A549 (cell line): Measurements from ENCODE around the gene AXL. TPM values are rescaled to one million over a fixed set of nuclear protein-coding genes. Genes with fewer than 3 reads are reported as not detected.

Experiments used
- ATAC-seq, 2 experiments: fragments of 200-7000 bp in 1 of 2; fragments of >200 bp in 1 of 2; cut with Nextera tagmentation in 1 of 2; cut with Tn5 transposase in 1 of 2; 3 replicates each; pipeline versions ENCODE4 v1.8.0 to v1.9.1; 2018 to 2020; ENCODE audit warnings: mild to moderate bottlenecking in 1 of 2, moderate library complexity in 1 of 2
- CTCF ChIA-PET: fragments of 300-600 bp; sonication (Branson Sonifier 250); formaldehyde crosslinking; extraction: SDS; loops from one replicate; lab custom pipeline; 2021; ENCODE audit warnings: antibody characterized with exemption, inconsistent platforms; lab: Yijun Ruan, JAX
- POLR2A ChIA-PET: fragments of 350-600 bp; formaldehyde crosslinking; extraction: SDS; loops from one replicate; lab custom pipeline; 2021; ENCODE audit warnings: antibody characterized with exemption, inconsistent platforms; lab: Yijun Ruan, JAX
- DNase-seq, 2 experiments: peaks; one replicate each; pipeline versions ENCODE4 v3.0.0 to v3.0.0-alpha.2; 2011 to 2016; ENCODE audit warnings: low read depth in 1 of 2, low spot score in 1 of 2
- FAIRE-seq: peaks from 2 replicates; lab custom pipeline; 2011; peaks lifted over from hg19 to GRCh38; lab: Jason Lieb, UNC
- H3K27ac ChIP-seq, 2 experiments: fragments of >200 bp; sonication (Bioruptor Twin); formaldehyde crosslinking; 3 replicates each; pipeline ENCODE4 v1.5.1; 2016 to 2017
- H3K4me1 ChIP-seq: fragments of >200 bp; sonication (Bioruptor Twin); formaldehyde crosslinking; 3 replicates; pipeline ENCODE4 v1.6.1; 2016
- H3K4me2 ChIP-seq: fragments of >200 bp; sonication (Bioruptor Twin); formaldehyde crosslinking; 3 replicates; pipeline ENCODE4 v1.6.1; 2016
- H3K4me3 ChIP-seq: fragments of >200 bp; sonication (Bioruptor Twin); formaldehyde crosslinking; 3 replicates; pipeline ENCODE4 v1.5.1; 2016
- H3K9me3 ChIP-seq: fragments of >200 bp; sonication (Bioruptor Twin); formaldehyde crosslinking; 3 replicates; pipeline ENCODE4 v1.6.1; 2016
- CBX2 ChIP-seq: fragments of 200-600 bp; sonication (generic); IDR thresholded peaks from 2 replicates; pipeline ENCODE4 v1.6.1; 2016; ENCODE audit warnings: low read depth, mild to moderate bottlenecking, borderline replicate concordance
- CHD4 ChIP-seq: fragments of 200-600 bp; sonication (generic); IDR thresholded peaks from 2 replicates; pipeline ENCODE4 v1.6.1; 2016; ENCODE audit warnings: antibody characterized with exemption, mild to moderate bottlenecking, borderline replicate concordance
- EHF ChIP-seq: fragments of 250-450 bp; sonication (Bioruptor Pico); IDR thresholded peaks from 2 replicates; pipeline ENCODE4 v1.5.0; 2020; ENCODE audit warnings: mild to moderate bottlenecking
- ELK1 ChIP-seq: fragments of 150-350 bp; IDR thresholded peaks from 2 replicates; pipeline ENCODE4 v1.6.1; 2014; ENCODE audit warnings: low read depth, mild to moderate bottlenecking, low read length
- FOSB ChIP-seq: fragments of 250-450 bp; sonication (Bioruptor Pico); IDR thresholded peaks from 2 replicates; pipeline ENCODE4 v1.5.0; 2020; ENCODE audit warnings: mild to moderate bottlenecking, moderate library complexity
- FOSL2 ChIP-seq, 2 experiments: fragments of 450-650 bp in 1 of 2; fragments of >200 bp in 1 of 2; sonication (Bioruptor Twin) in 1 of 2; formaldehyde crosslinking; IDR thresholded peaks; 2 replicates each; pipeline versions ENCODE4 v1.5.0 to v1.6.1; 2016 to 2020; ENCODE audit warnings: mild to moderate bottlenecking in 1 of 2, moderate library complexity in 1 of 2
- HMGXB4 ChIP-seq: fragments of 250-450 bp; sonication (Bioruptor Pico); IDR thresholded peaks from 2 replicates; pipeline ENCODE4 v1.5.0; 2021; ENCODE audit warnings: mild to moderate bottlenecking, moderate library complexity, borderline replicate concordance
- HOXB13 ChIP-seq: fragments of 250-450 bp; sonication (Bioruptor Pico); IDR thresholded peaks from 2 replicates; pipeline ENCODE4 v1.5.0; 2020; ENCODE audit warnings: low read depth, mild to moderate bottlenecking, moderate library complexity
- JUN ChIP-seq, 2 experiments: fragments of >200 bp; sonication (Bioruptor Twin); formaldehyde crosslinking; IDR thresholded peaks; 2 replicates in 1 of 2; 3 replicates in 1 of 2; pipeline ENCODE4 v1.6.1; 2016 to 2017
- MAFK ChIP-seq: fragments of 450-650 bp; IDR thresholded peaks from 2 replicates; pipeline ENCODE4 v1.6.1; 2014; ENCODE audit not compliant: partially characterized antibody
- NFE2L2 ChIP-seq: fragments of 150-350 bp; conservative IDR thresholded peaks from 2 replicates; pipeline ENCODE4 v1.6.1; 2014; ENCODE audit warnings: low read length
- PBX3 ChIP-seq: IDR thresholded peaks from 2 replicates; pipeline ENCODE4 v1.6.1; 2012
- POLR2AphosphoS2 ChIP-seq: conservative IDR thresholded peaks from 2 replicates; pipeline ENCODE4 v1.6.1; 2012; ENCODE audit warnings: low read length, improper control_type of control experiment, inconsistent platforms
- RCOR1 ChIP-seq: fragments of 150-350 bp; IDR thresholded peaks from 2 replicates; pipeline ENCODE4 v1.6.1; 2014; ENCODE audit warnings: antibody characterized with exemption, low read length, low read depth
- RNF2 ChIP-seq: fragments of 200-600 bp; sonication (generic); IDR thresholded peaks from 2 replicates; pipeline ENCODE4 v1.6.1; 2016; ENCODE audit warnings: low read depth, mild to moderate bottlenecking, antibody characterized with exemption, moderate library complexity, borderline replicate concordance
- SMC3 ChIP-seq: fragments of >200 bp; sonication (Bioruptor Twin); formaldehyde crosslinking; IDR thresholded peaks from 3 replicates; pipeline ENCODE4 v1.6.1; 2018; ENCODE audit warnings: inconsistent platforms
- SREBF2 ChIP-seq: fragments of 450-650 bp; IDR thresholded peaks from 2 replicates; pipeline ENCODE4 v1.6.1; 2014; ENCODE audit warnings: mild to moderate bottlenecking, moderate library complexity
- TFCP2L1 ChIP-seq: fragments of 250-450 bp; sonication (Bioruptor Pico); IDR thresholded peaks from 2 replicates; pipeline ENCODE4 v1.5.0; 2021; ENCODE audit warnings: mild to moderate bottlenecking
- ZFP36 ChIP-seq: fragments of 450-650 bp; IDR thresholded peaks from 2 replicates; pipeline ENCODE4 v1.6.1; 2014; ENCODE audit warnings: borderline replicate concordance; ENCODE audit not compliant: partially characterized antibody
- WGBS: methylation state at CpG from one replicate; pipeline ENCODE4 v1.1.6; 2017; ENCODE audit errors: missing lambda C conversion rate; 5-methylcytosine and 5-hydroxymethylcytosine counted together
- polyA plus RNA-seq, 4 experiments: library from polyadenylated mRNA; depleted of rRNA in 3 of 4; stranded (reverse); fragments of >200 nt; fragmentation: RNase III in 1 of 4; extraction: RNeasy Plus Mini Kit Qiagen cat#74134 plus additional on column Dnase treatment in 1 of 4; gene quantifications; 2 replicates in 3 of 4; 3 replicates in 1 of 4; pipeline ENCODE4 v1.2.3, GENCODE V29; 2011 to 2017

The AXL gene
- polyA plus RNA-seq, 2 of the 4 experiments (the other 2 are of a cell fraction) = 45.4 to 60.1 TPM

- POLR2A ChIA-PET = interaction anchor here (0.7 to 2.5 kb wide), 3 partner anchors 14 to 546 kb away, joined by 3 to 13 read pairs (median 4); no protein-coding TSS in a partner anchor
Measured at GRCh38 chr19:41249707-41250423, 30.8 kb downstream of the AXL start.

GRCh38 chr19:41253660-41254059, 34.6 kb downstream of the AXL start:
- WGBS = 95% methylated on average over 6 of the region's 6 CpGs
- POLR2A ChIA-PET = no interaction called here
- Histone ChIP-seq H3K4me2 (no peak overlapping the region), H3K4me3 (no peak overlapping the region), H3K4me1 (no peaks in the 10 kb centered on the region), H3K27ac (no peak overlapping the region), H3K9me3 (no peaks in the 10 kb centered on the region)
- DNase-seq (no peak), ATAC-seq (no peak; a peak in 1 of 6 replicates), FAIRE-seq (no peak)
- TF ChIP-seq FOSB (CRISPR knock-in tag) (no peak), CHD4 (no peak), ZFP36 (peak; percentile 56), POLR2AphosphoS2 (no peak)
- CTCF ChIA-PET = interaction anchor here (1.0 to 27.6 kb wide), 7 partner anchors 6 to 55 kb away, joined by 3 to 1023 read pairs (median 11); partner anchors contain the start of genes AXL, CYP2S1 and HNRNPUL1

More at GRCh38 chr19:41249707-41250423, 30.8 kb downstream of the AXL start:
- TF ChIP-seq HMGXB4 = no peak
- TF ChIP-seq ZFP36 = peak; percentile 19
- CTCF ChIA-PET = interaction anchor here (0.6 to 27.6 kb wide), 13 partner anchors 10 to 65 kb away, joined by 3 to 1023 read pairs (median 6); partner anchors contain the start of genes AXL, CYP2S1 and HNRNPUL1
- Histone ChIP-seq H3K9me3 (no peaks in the 10 kb centered on the region), H3K4me3 (no peak overlapping the region), H3K27ac (no peak overlapping the region), H3K4me2 (no peak overlapping the region), H3K4me1 (no peaks in the 10 kb centered on the region)
- ATAC-seq (peak; percentile 59 to 66; a peak in 5 of 6 replicates), DNase-seq (peak in 1 of 2 experiments; percentile 54), FAIRE-seq (peak; percentile 39)
- WGBS = 92% methylated on average over 9 of the region's 9 CpGs

GRCh38 chr19:41255171-41255570, 36.1 kb downstream of the AXL start:
- POLR2A ChIA-PET = interaction anchor here (0.6 to 1.2 kb wide), 3 partner anchors 10 to 105 kb away, joined by 3 to 4 read pairs (median 3); no protein-coding TSS in a partner anchor
- H3K27ac ChIP-seq = no peak overlapping the region
- TF ChIP-seq MAFK = no peak
- no peak for TF ChIP-seq TFCP2L1
- no peak for TF ChIP-seq HOXB13 (CRISPR knock-in tag)
- TF ChIP-seq CBX2 = no peak
- TF ChIP-seq JUN (IDR thresholded peaks at IDR 0.05) = no peak
- no peak for TF ChIP-seq CHD4
- no peak for TF ChIP-seq EHF (CRISPR knock-in tag)
- no peak for ATAC-seq
- H3K4me2 ChIP-seq = no peak overlapping the region
- no peaks in the 10 kb centered on the region for H3K9me3 ChIP-seq
- DNase-seq = no peak
- H3K4me1 ChIP-seq = no peaks in the 10 kb centered on the region
- no peak overlapping the region for H3K4me3 ChIP-seq
- peak; percentile 93 for FAIRE-seq
- CTCF ChIA-PET = interaction anchor here (0.6 to 27.6 kb wide), 11 partner anchors 7 to 592 kb away, joined by 3 to 1023 read pairs (median 5); partner anchors contain the start of genes AXL and CYP2S1

- ATAC-seq (no peak), DNase-seq (no peak), FAIRE-seq (no peak)
- H3K4me1 ChIP-seq = peaks cover 16% of the 10 kb centered on the region
- ChIA-PET POLR2A (interaction anchor here (0.6 to 4.5 kb wide), 15 partner anchors 9 to 599 kb away, joined by 3 to 121 read pairs (median 8); partner anchors contain the start of genes AXL, CYP2S1 and EGLN2), CTCF (interaction anchor here (0.5 to 27.6 kb wide), 32 partner anchors 10 to 599 kb away, joined by 3 to 1023 read pairs (median 6); partner anchors contain the start of genes AXL and CYP2S1)
- H3K9me3 ChIP-seq = no peaks in the 10 kb centered on the region
- H3K4me3 ChIP-seq = peak overlapping the region; percentile 59
- H3K4me2 ChIP-seq = peak overlapping the region; percentile 79
- TF ChIP-seq RCOR1 (no peak), TFCP2L1 (no peak), PBX3 (no peak), SMC3 (no peak), FOSL2 (IDR thresholded peaks at IDR 0.05) (no peak), FOSL2 (CRISPR knock-in tag; IDR thresholded peaks at IDR 0.05) (no peak), SREBF2 (no peak), RNF2 (0 out of 2 replicates have a peak, but pooled peaks have one; percentile 34), ELK1 (no peak), NFE2L2 (no peak)
- WGBS = 67% methylated on average over 10 of the region's 10 CpGs
- H3K27ac ChIP-seq = peak overlapping the region; percentile 75 to 87
Measured at GRCh38 chr19:41261474-41262190, 42.6 kb downstream of the AXL start.
